Measurements from ENCODE around the gene C5.
"Not testable (repeated sequence)": the region's sequence is repeated elsewhere in the genome, so short reads cannot be mapped to it uniquely, and the experiment has no call there.

The C5 gene

GRCh38 chr9:121038362-121038761, 11.7 kb downstream of the C5 start:
- H2AFZ ChIP-seq (ENCODE audit: low read length), result no peak overlapping the region
- no peaks in the 10 kb centered on the region for H3K9me3 ChIP-seq (ENCODE audit: insufficient read depth, low read depth, low read length)
- no peak overlapping the region for H3K4me3 ChIP-seq (ENCODE audit: low read length, poor library complexity, severe bottlenecking)
- H3K9ac ChIP-seq (ENCODE audit: low read depth, low read length, poor library complexity, severe bottlenecking), result no peak overlapping the region
- no peaks in the 10 kb centered on the region for H3K79me2 ChIP-seq (ENCODE audit: insufficient read depth, low read length)
- no peaks in the 10 kb centered on the region for H3K9me2 ChIP-seq (replicated peaks; ENCODE audit: low read depth, low read length)
- peaks cover 3% of the 10 kb centered on the region for H3K4me1 ChIP-seq (ENCODE audit: insufficient read depth, low read length, poor library complexity, severe bottlenecking)
- H3F3A ChIP-seq (ENCODE audit: low read depth), result no peaks in the 10 kb centered on the region
- H3K4me2 ChIP-seq (ENCODE audit: low read depth, low read length, poor library complexity, severe bottlenecking), result no peak overlapping the region
- H4K20me1 ChIP-seq (ENCODE audit: insufficient read depth, low read length, poor library complexity, severe bottlenecking), result no peaks in the 10 kb centered on the region
- TF ChIP-seq EZH2phosphoT487 (IDR thresholded peaks at IDR 0.05; ENCODE audit: borderline replicate concordance) (no peak), CTCF (conservative IDR thresholded peaks at IDR 0.05; ENCODE audit: low read length) (no peak)
- no peaks in the 10 kb centered on the region for H3K36me3 ChIP-seq (ENCODE audit: insufficient read depth, low read length)
- H3K27me3 ChIP-seq (ENCODE audit: insufficient read depth, low read length, poor library complexity, severe bottlenecking), result no peaks in the 10 kb centered on the region

- H3K79me2 ChIP-seq (ENCODE audit: insufficient read depth, low read length); H3F3A ChIP-seq (ENCODE audit: low read depth); H3K4me3 ChIP-seq (ENCODE audit: low read length, poor library complexity, severe bottlenecking); H3K9ac ChIP-seq (ENCODE audit: low read depth, low read length, poor library complexity, severe bottlenecking); H3K9me2 ChIP-seq (replicated peaks; ENCODE audit: low read depth, low read length); H3K9me3 ChIP-seq (ENCODE audit: insufficient read depth, low read depth, low read length); H3K27me3 ChIP-seq (ENCODE audit: insufficient read depth, low read length, poor library complexity, severe bottlenecking); H3K4me2 ChIP-seq (ENCODE audit: low read depth, low read length, poor library complexity, severe bottlenecking); H3K36me3 ChIP-seq (ENCODE audit: insufficient read depth, low read length); H2AFZ ChIP-seq (ENCODE audit: low read length); H4K20me1 ChIP-seq (ENCODE audit: insufficient read depth, low read length, poor library complexity, severe bottlenecking); H3K4me1 ChIP-seq (ENCODE audit: insufficient read depth, low read length, poor library complexity, severe bottlenecking): not testable (repeated sequence)
Observed at GRCh38 chr9:121035717-121036116, 14.4 kb downstream of the C5 start.

GRCh38 chr9:121034529-121034928, 15.5 kb downstream of the C5 start:
- H3K4me3 ChIP-seq (ENCODE audit: low read length, poor library complexity, severe bottlenecking), result no peak overlapping the region
- H3K79me2 ChIP-seq (ENCODE audit: insufficient read depth, low read length), result no peaks in the 10 kb centered on the region
- no peak overlapping the region for H3K9ac ChIP-seq (ENCODE audit: low read depth, low read length, poor library complexity, severe bottlenecking)
- H3K36me3 ChIP-seq (ENCODE audit: insufficient read depth, low read length), result no peaks in the 10 kb centered on the region
- peaks cover 3% of the 10 kb centered on the region for H3K4me1 ChIP-seq (ENCODE audit: insufficient read depth, low read length, poor library complexity, severe bottlenecking)
- no peaks in the 10 kb centered on the region for H4K20me1 ChIP-seq (ENCODE audit: insufficient read depth, low read length, poor library complexity, severe bottlenecking)
- no peak for TF ChIP-seq EZH2phosphoT487 (IDR thresholded peaks at IDR 0.05; ENCODE audit: borderline replicate concordance)
- peak; percentile 36 for TF ChIP-seq CTCF (conservative IDR thresholded peaks at IDR 0.05; ENCODE audit: low read length)
- no peak overlapping the region for H2AFZ ChIP-seq (ENCODE audit: low read length)
- H3K9me3 ChIP-seq (ENCODE audit: insufficient read depth, low read depth, low read length), result no peaks in the 10 kb centered on the region
- H3F3A ChIP-seq (ENCODE audit: low read depth), result no peaks in the 10 kb centered on the region
- no peaks in the 10 kb centered on the region for H3K9me2 ChIP-seq (replicated peaks; ENCODE audit: low read depth, low read length)
- H3K4me2 ChIP-seq (ENCODE audit: low read depth, low read length, poor library complexity, severe bottlenecking), result no peak overlapping the region
- no peaks in the 10 kb centered on the region for H3K27me3 ChIP-seq (ENCODE audit: insufficient read depth, low read length, poor library complexity, severe bottlenecking)

GRCh38 chr9:121029469-121029868, 20.6 kb downstream of the C5 start:
- Histone ChIP-seq H3K27me3 (ENCODE audit: insufficient read depth, low read length, poor library complexity, severe bottlenecking) (no peaks in the 10 kb centered on the region), H3K9me3 (ENCODE audit: insufficient read depth, low read depth, low read length) (no peaks in the 10 kb centered on the region), H3K9ac (ENCODE audit: low read depth, low read length, poor library complexity, severe bottlenecking) (no peak overlapping the region), H2AFZ (ENCODE audit: low read length) (no peak overlapping the region), H3K4me2 (ENCODE audit: low read depth, low read length, poor library complexity, severe bottlenecking) (no peak overlapping the region), H3K4me3 (ENCODE audit: low read length, poor library complexity, severe bottlenecking) (no peak overlapping the region), H3K79me2 (ENCODE audit: insufficient read depth, low read length) (no peaks in the 10 kb centered on the region), H3K9me2 (replicated peaks; ENCODE audit: low read depth, low read length) (no peaks in the 10 kb centered on the region), H3F3A (ENCODE audit: low read depth) (0 out of 2 replicates have a peak, but pooled peaks cover 2% of the 10 kb centered on the region), H3K4me1 (ENCODE audit: insufficient read depth, low read length, poor library complexity, severe bottlenecking) (no peaks in the 10 kb centered on the region), H3K36me3 (ENCODE audit: insufficient read depth, low read length) (no peaks in the 10 kb centered on the region), H4K20me1 (ENCODE audit: insufficient read depth, low read length, poor library complexity, severe bottlenecking) (no peaks in the 10 kb centered on the region)
- no peak for TF ChIP-seq EZH2phosphoT487 (IDR thresholded peaks at IDR 0.05; ENCODE audit: borderline replicate concordance)
- TF ChIP-seq CTCF (conservative IDR thresholded peaks at IDR 0.05; ENCODE audit: low read length), result no peak

- H3K4me1 ChIP-seq (ENCODE audit: insufficient read depth, low read length, poor library complexity, severe bottlenecking); H3K27me3 ChIP-seq (ENCODE audit: insufficient read depth, low read length, poor library complexity, severe bottlenecking); H3K9me3 ChIP-seq (ENCODE audit: insufficient read depth, low read depth, low read length); H3K36me3 ChIP-seq (ENCODE audit: insufficient read depth, low read length); H3K4me2 ChIP-seq (ENCODE audit: low read depth, low read length, poor library complexity, severe bottlenecking); H3F3A ChIP-seq (ENCODE audit: low read depth); H2AFZ ChIP-seq (ENCODE audit: low read length); H4K20me1 ChIP-seq (ENCODE audit: insufficient read depth, low read length, poor library complexity, severe bottlenecking); H3K4me3 ChIP-seq (ENCODE audit: low read length, poor library complexity, severe bottlenecking); H3K9ac ChIP-seq (ENCODE audit: low read depth, low read length, poor library complexity, severe bottlenecking); H3K9me2 ChIP-seq (replicated peaks; ENCODE audit: low read depth, low read length); H3K79me2 ChIP-seq (ENCODE audit: insufficient read depth, low read length): not testable (repeated sequence)
Observed at GRCh38 chr9:121028285-121028684, 21.8 kb downstream of the C5 start.

All from Loucy (cell line).